DLD1 (cell line): ENCODE measurements around the gene P2RY11.

Experiments used
- in situ Hi-C: cut with HindIII; loops from 2 replicates; pipeline ENCODE4 v1.10.0; 2017; ENCODE audit warnings: low sequenced_read_pairs

The P2RY11 gene

DNA sequence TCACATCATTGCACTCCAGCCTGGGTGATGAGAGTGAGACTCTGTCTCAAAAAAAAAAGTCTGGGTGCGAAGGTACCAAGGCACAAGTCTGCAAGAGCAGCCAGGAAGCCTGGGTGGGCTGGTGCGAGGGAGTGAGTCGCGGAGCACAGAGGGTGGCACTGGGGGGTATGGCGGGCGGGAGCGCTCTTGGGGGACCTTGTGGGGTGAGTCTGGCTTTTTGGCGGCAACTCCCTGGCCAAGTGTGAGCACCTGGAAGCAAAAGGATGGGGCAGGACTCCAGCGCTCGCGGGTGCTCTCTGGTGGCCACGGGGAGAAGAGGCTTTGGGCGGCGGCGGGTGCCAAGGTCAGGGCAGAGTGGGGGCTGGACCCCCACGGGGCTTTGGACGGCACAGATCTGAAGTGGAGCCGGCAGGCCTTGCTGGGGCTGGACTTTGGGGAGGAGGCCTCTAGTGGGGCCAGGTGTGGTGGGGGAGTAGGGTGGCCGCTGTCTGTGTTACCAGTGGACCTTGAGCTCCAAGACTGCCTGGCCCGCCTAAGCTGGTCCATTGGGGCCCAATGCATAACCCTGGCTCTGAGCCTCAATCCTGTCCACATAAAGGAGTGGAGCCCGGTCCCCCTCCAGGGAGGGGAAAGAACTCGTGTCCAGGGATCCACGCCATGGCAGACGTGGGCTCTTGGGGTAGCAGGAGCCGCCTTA is 1.6 kb downstream of the P2RY11 start:
- in situ Hi-C loops = no loop called here

DNA sequence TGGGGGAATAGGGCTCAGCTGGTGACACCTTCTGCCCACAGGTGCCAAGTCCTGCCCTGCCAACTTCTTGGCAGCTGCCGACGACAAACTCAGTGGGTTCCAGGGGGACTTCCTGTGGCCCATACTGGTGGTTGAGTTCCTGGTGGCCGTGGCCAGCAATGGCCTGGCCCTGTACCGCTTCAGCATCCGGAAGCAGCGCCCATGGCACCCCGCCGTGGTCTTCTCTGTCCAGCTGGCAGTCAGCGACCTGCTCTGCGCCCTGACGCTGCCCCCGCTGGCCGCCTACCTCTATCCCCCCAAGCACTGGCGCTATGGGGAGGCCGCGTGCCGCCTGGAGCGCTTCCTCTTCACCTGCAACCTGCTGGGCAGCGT is 2.1 kb downstream of the P2RY11 start:
- in situ Hi-C loops = no loop called here

DNA sequence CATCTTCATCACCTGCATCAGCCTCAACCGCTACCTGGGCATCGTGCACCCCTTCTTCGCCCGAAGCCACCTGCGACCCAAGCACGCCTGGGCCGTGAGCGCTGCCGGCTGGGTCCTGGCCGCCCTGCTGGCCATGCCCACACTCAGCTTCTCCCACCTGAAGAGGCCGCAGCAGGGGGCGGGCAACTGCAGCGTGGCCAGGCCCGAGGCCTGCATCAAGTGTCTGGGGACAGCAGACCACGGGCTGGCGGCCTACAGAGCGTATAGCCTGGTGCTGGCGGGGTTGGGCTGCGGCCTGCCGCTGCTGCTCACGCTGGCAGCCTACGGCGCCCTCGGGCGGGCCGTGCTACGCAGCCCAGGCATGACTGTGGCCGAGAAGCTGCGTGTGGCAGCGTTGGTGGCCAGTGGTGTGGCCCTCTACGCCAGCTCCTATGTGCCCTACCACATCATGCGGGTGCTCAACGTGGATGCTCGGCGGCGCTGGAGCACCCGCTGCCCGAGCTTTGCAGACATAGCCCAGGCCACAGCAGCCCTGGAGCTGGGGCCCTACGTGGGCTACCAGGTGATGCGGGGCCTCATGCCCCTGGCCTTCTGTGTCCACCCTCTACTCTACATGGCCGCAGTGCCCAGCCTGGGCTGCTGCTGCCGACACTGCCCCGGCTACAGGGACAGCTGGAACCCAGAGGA is 2.6 kb downstream of the P2RY11 start:
- in situ Hi-C loops = no loop called here

DNA sequence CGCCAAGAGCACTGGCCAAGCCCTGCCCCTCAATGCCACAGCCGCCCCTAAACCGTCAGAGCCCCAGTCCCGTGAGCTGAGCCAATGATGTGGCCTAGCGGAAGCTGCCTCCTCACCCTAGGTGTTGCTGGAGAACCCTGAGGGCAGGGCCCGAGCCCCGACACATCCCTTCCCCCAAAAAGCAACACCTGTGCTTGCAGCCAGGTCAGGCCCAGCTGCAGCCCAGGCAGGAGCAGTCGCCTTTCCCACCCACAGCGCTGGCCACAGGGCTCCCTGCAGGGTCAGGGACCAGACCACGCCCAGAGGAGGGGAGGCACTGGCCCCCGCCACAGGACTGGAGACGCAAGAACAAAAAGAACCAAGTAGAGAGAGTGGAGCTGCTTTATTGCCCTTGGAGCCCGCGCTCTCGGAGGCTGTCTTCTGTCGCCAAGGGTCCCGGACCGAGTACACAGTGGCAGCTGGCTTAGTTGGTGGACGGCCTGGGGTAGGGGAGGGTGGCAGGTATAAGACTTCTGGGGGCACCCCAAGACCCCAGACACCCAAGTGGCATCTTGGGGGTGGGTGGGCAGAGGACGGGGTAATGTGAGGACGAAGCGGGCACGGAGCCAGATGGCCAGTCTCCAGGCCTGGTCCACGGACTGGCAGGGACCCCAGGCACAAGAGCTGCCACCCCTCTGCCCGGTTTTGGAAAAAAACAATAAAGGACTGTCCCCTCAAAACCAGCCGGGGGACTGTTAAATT is 3.3 kb downstream of the P2RY11 start:
- in situ Hi-C loops = no loop called here

DNA sequence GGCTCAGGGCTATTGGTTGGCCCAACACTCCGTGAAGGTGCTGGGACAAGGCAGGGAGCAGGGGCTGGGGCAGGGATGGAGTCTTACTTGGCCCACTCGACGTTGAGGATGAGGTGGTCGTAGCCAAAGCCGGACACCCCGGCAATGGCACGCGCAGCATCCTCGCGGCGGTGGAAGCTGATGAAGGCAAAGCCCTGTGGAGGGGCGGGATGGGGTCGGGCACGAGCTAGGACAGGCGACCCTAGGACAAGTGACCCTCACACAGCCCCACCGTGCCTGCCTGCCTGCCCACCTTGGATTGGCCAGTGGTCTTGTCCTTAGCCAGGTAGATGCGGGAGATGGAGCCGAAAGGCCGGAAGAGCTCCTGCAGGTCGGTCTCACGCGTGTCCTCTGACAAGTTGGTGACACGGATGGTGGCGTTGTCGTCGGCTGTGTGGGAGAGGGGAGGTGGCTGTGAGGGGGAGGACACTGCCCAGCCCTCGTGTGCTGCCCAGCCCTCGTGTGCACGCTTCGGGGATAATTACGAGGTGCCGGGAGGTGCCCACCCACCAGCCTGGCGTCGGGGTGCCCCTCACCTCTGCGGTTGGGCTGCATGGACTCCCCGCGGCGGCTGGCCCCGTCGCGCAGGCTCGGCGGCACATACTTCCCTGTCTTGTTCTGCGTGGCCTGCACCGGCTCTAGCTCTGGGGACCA is 4.0 kb downstream of the P2RY11 start:
- in situ Hi-C loops = no loop called here

DNA sequence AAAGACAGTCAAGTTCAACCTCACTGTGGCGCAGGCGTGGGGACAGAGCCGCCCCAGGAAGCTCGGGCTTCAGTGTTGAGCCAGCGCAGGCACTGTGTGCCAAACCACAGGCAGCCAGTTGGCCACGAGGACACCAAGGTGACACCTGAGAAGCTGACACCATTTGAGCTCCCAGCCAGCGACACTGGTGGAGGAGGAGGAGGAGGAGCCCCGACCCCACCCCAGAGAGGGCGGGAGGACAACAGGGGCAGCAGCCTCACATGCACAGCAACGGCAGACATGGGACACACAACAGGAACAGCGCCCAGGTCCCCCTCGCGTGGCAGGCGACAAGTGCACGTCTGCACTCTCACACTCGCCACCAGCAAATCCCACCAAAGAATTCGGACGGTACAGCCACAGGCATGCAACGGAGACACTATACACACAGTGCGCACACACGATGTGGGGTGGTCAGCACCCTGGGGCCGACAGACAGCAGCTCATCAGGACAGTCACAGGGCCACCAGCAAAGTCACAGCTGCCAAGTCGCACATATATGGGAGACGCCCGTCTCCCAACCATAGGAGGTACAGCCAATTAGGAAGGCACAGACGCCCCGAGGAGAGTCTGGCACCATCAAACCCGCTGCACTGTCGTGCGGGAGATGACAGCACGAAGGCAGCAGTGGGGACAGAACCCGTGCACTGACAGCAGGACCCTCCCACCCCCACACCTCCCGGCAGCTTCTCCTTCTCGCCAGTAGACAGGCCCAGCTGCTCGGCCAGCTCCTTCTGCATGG is 4.8 kb downstream of the P2RY11 start:
- in situ Hi-C loops = no loop called here

DNA sequence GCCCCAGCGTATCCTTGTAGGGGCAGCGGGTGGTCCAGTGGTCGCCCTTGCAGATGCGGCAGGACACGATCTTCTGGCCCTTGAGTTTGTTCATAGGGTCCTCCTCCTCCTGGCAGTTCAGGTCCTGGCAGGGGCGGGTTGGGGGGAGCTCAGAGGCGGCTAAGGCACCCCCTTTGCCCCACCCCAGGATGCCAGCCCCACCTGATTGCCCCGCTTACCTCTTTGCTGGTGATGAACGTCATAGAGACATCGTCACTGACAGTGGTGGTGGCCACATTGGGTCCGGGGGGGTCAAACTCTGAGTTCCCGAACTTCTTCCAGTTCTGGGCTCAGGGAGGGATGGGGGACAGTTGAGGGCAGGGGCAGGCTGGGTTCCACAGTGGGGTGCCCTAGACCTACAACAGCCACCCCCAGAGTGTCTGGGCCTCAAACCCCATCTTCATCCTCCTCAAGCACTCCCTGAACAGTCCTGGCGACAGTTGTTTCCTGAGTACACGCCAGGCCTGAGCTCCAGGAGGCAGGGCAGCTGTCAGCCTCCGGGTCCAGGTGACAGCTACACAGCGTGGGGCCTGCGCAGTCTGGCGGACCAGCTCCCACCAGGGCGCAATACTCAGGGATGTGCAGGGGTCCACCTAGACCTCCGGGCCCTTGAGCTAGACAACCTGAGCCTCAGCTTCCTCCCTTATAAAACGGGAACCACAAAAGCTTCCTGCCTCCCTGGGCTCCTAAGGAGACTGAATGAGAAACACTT is 5.5 kb downstream of the P2RY11 start:
- in situ Hi-C loops = no loop called here

DNA sequence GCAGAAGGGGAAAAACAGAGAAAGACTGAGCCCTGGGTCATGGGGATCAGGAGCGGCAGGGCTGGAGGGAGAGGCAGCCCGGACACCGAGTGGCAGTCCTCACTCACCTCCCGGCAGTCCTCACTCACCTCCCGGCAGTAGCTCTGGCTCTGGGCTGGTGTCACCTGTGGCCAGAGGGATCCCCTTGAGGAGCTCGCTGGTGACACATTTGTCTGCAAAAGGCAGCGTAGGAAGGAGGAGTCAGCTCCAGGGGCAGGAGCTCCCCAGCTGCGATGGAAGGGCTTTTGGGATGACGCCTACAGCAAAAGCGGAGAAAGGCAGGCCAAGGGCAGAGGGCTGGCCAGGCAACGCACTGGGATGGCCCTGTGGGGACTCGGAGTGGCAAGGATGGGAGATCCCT is 7.5 kb downstream of the P2RY11 start:
- in situ Hi-C loops = no loop called here

DNA sequence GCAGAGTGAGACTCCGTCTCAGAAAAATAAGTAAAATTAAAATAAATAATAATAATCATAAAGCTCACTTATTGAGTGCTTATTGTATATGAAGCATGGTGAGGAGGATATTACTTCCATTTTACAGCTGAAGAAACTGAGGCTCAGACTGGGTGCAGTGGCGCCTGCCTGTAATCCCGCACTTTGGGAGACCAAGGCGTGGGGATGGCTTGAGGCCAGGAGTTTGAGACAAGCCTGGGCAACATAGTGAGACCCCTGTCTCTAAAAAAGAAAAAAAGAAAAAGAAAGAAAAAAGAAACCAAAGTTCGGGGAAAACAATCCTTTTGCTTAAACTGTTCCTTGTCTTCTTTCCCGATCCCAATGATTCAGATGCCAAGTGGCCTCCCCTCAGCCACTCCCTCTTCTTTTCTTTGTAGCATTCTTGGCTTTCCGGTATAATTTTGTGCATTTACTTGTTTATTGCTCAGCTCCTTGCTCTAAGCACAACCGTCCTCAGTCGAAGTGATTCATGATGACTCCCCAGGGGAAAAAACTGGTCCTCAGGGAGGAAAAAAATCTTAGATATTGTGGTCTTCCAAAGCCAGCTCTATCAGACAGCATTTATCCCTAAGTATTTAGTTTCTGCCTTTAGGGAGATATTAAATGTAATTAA is 9.2 kb downstream of the P2RY11 start:
- in situ Hi-C loops = no loop called here

DNA sequence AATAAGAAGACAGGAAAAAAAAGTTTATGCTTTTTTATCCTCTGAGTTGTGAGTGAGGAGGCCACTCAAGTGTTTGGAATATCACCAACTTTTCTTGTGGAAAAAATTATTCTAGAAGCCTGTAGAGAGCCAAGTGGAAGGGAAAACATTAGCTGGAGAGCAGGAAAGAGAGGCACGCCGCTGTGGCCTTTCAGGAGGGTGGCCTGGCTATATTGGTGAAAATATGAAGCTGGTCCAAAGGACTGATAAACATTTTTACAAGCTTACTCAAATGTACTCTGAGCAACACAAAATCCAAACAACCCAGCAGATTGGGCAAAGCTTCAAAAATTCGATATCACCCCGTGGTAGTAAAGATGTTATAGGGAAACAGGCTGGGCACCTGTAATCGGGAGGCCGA is 10.6 kb downstream of the P2RY11 start:
- in situ Hi-C loops = no loop called here

DNA sequence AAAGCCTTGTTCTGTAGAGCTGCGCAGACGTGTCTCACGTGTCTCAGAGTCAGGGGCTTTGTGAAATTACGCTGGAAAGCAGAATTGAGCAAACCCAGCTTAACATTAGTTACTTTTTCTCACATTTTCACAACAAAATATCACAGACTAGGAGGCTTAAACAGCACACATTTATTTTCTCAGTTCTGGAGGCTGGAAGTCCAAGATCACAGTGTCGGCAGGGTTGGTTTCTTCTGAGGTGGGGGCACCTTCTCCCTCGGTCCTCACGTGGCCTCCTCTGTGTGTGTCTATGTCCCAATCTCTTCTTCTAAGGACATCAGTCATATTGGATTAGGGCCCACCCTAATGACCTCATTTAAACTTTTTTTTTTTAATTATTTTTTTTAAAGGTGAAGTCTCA is 12.9 kb downstream of the P2RY11 start:
- in situ Hi-C loops = no loop called here

DNA sequence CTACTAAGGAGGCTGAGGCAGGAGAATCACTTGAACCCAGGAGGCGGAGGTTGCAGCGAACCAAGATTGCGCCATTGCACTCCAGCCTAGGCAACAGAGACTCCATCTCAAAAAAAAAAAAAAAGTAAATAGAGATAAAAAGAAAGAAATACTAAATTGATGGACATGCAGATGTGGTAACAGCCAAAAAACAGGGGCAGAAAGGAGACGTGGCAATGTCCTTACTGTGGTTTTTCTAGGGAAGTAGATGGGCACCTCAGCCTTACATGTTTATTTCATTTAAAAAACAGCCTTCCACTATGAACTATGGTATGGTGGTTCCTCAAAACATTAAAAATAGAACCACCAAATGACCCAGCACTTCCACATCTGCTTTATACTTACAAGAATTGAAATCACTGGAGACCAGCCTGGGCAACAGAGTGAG is 14.7 kb downstream of the P2RY11 start:
- in situ Hi-C loops = no loop called here

DNA sequence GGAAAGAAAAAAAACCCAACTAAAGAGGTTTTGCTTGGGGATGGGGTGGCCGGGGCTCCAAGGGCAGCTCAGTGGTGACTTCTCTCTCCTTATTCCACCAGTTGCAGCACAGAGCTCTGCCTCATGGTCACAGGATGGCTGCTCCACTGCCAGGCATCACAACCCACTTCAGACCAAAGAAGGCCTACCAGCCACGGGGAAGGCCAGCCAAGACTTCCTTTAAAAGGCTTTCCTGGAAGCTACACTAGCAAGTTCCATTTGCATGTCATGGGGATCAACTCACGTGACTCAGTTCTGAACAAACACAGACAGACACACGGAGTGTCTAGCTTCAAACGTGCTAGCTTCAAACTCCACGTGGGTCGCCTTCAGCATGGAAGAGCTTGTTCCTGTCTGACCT is 21.4 kb downstream of the P2RY11 start:
- in situ Hi-C loops = no loop called here

DNA sequence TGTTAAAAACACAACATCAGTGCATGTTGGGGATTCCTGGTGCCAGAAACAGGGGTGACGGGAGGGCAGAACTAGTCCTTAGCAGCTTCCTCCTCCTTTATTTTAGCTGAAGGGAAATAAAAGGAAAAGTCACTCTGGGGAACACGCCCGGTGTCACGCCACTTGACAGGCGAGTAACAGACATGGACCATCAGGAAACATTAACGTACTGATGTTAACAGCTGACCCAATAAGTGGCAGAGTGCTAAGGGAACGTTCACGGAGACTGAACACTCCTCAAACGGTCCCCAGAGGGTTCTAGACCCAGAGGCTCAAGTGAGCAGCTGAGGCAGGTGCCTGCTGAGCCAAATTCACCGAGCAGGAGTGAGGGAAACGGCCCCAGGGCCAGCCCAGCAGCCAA is 22.1 kb downstream of the P2RY11 start:
- in situ Hi-C loops = no loop called here

DNA sequence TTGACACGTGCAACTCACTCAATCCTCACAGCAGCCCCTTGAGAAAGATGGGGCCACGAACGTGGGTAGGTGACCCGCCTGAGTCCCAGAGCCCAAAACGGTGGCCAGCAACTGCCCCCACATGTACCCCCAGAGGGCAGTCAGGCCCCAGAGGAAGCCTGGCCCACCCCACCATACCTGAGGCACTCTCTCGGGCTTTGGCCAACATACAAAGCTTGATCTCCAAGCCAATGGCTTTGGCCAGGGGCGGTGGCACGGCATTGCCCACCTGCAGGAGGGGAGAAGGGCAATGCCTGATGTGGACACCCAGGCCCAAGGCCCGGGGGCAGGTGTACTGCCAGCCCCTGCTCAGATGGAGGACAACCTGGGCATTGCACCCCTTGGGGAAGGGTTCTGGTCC is 22.5 kb downstream of the P2RY11 start:
- in situ Hi-C loops = no loop called here

DNA sequence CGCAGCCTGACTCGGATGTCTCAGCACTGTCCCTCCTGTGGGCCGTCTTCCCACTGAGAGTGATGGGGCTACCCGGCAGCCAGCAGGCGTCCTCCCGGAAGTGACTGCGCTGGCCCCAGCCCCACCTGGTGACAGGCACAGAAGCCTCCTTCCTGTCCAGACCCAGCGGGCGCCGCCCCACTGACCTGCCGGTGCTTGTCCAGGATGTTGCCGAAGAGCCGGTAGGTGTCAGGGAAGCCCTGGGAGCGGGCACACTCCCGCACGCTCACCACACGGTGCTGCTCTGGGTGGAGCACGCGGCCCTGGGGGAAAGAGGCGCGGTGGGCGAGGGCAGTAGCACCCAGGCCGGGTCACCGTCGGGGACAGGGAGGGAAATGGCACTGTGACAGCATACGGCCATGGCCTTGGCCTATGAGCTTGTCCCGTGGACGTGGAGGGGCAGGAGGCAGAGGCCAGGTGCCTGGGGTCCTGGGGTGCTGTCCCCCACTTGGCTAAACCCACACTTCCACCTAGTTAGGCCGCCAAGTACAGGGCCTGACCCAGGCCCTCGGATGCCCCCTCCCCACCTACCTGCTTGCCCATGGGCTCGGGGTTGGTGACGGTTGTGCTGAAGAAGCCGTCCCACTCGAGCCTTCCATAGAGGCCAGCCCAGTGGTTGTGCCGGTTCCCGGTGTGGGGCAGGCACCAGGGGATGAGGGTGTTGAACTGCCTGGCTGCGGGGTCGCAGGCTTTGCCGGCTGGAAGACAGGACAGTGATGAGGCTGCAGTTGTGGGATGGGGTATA is 24.2 kb downstream of the P2RY11 start:
- in situ Hi-C loops = no loop called here

DNA sequence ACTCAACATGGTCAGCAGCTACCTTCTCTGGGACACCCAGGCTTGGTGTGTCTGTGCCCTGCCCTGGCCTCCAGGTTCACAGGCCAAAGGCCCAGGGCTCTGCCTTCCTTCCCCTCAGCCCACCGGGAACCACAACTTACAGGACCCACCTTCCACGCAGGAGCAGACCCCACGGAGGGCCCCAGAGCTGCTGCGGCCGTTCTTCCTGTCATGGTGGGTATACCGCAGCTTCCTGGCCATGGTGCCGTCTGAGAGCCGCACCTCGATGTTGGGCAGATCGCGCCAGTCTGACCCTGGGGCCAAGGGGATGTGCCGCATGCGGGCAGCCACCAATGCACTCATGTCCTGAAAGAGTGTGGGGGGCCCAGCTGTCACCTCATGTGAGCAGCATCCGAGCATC is 25.4 kb downstream of the P2RY11 start:
- in situ Hi-C loops = no loop called here

DNA sequence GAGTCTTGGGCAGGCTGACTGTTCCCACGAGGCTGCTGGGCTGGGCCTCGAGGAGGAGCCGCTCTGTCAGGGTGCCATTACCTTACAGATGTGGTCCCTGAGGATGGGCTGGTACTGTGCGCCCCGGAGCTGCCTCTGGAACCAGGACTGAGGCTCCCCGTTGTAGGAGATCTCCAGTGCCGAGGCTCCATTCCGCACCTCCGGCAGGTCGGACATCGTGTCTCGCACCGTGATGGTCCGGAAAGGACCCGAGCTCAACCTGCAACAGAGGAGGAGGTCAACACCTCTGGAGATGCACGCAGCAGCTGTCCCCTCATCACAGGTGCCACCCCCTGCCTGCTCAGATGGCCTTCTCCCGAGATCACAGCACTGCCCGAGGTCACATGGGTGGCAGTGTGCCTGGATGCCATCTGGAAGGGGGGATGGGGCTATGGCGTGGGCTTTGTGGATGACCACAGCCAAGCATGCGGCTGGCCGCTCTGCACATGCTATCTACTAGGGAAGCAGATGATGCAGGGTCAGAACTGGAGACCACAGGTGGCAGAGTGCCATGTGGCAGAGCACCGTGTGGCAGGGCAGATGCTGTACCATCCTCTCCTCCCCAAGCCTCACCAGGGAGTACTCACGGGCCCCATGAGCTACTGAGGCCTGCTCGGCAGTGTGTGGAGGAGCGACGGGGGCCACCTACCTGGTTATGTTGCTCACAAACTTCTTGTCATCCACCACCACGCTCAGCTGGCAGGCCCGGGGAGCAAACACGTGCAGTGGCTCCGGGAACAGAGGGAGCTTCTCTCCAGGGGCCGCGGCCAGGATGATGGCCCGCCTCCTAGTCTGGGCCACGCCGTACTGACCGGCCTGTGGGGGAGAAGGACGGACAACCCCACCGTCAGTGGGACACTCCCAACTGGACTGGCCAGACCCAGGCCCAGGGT is 26.5 kb downstream of the P2RY11 start:
- in situ Hi-C loops = no loop called here
